Stimulated activated CD8-positive, alpha-beta memory T cell treated with anti-CD3 and anti-CD28 coated beads, Interleukin-15, amount 100 ng/mL, for 24 hours (primary cell): ENCODE measurements around the gene COA7.
A peak's percentile ranks its signal among the peaks of the same experiment; 100 is the strongest.
"Not testable (repeated sequence)": the region's sequence is repeated elsewhere in the genome, so short reads cannot be mapped to it uniquely, and the experiment has no call there.

ENCODE experiments used
- DNase-seq: peaks from one replicate; pipeline ENCODE4 v3.0.0-alpha.2; 2020; ENCODE audit warnings: low read depth

COA7 gene

GRCh38 chr1:52706136-52706670, 8.1 kb upstream of the COA7 start:
- no peak for DNase-seq

- DNase-seq, result peak; percentile 33
These were observed 5.0 kb upstream of the COA7 start for GRCh38 chr1:52702886-52703787.

GRCh38 chr1:52695627-52696026, 2.5 kb downstream of the COA7 start:
- DNase-seq, result no peak

GRCh38 chr1:52693843-52694242, 4.3 kb downstream of the COA7 start:
- DNase-seq, result no peak

- DNase-seq, result not testable (repeated sequence)
These were observed 4.8 kb downstream of the COA7 start for GRCh38 chr1:52693351-52693750.

- DNase-seq, result no peak
These were observed 5.5 kb downstream of the COA7 start for GRCh38 chr1:52692697-52693096.

- DNase-seq, result no peak
These were observed 6.3 kb downstream of the COA7 start for GRCh38 chr1:52691821-52692220.

GRCh38 chr1:52686830-52687229, 11.3 kb downstream of the COA7 start:
- DNase-seq, result no peak

- DNase-seq, result not testable (repeated sequence)
These were observed 11.8 kb downstream of the COA7 start for GRCh38 chr1:52686261-52686751.

GRCh38 chr1:52684545-52684944, 13.6 kb downstream of the COA7 start:
- DNase-seq, result no peak

- DNase-seq, result no peak
These were observed 14.7 kb downstream of the COA7 start for GRCh38 chr1:52683367-52683940.

GRCh38 chr1:52681136-52681535, 17.0 kb downstream of the COA7 start:
- no peak for DNase-seq

GRCh38 chr1:52680353-52680752, 17.8 kb downstream of the COA7 start:
- no peak for DNase-seq

- no peak for DNase-seq
These were observed 18.6 kb downstream of the COA7 start for GRCh38 chr1:52679498-52679897.

GRCh38 chr1:52679048-52679447, 19.1 kb downstream of the COA7 start:
- no peak for DNase-seq

- no peak for DNase-seq
These were observed 20.9 kb downstream of the COA7 start for GRCh38 chr1:52677076-52677806.

GRCh38 chr1:52676249-52676903, 21.8 kb downstream of the COA7 start:
- no peak for DNase-seq

- no peak for DNase-seq
These were observed 23.4 kb downstream of the COA7 start for GRCh38 chr1:52674497-52675384.

GRCh38 chr1:52673513-52673912, 24.6 kb downstream of the COA7 start:
- no peak for DNase-seq

- DNase-seq, result no peak
These were observed 25.2 kb downstream of the COA7 start for GRCh38 chr1:52672946-52673345.

GRCh38 chr1:52670604-52671003, 27.5 kb downstream of the COA7 start:
- DNase-seq, result no peak
